Keratinocyte (primary cell): ENCODE results near the gene ACOT7. TPM values are rescaled to one million over a fixed set of nuclear protein-coding genes. Genes with fewer than 3 reads are reported as not detected.

ENCODE experiments used
- DNase-seq: peaks from one replicate; pipeline ENCODE4 v3.0.0-alpha.2; 2011; ENCODE audit warnings: low read depth, missing footprints, low spot score
- FAIRE-seq: peaks from 2 replicates; lab custom pipeline; 2011; peaks lifted over from hg19 to GRCh38; lab: Jason Lieb, UNC
- H2AFZ ChIP-seq: 2 replicates; pipeline ENCODE4 v1.6.0; 2012; ENCODE audit warnings: low read length, control low read depth, inconsistent platforms; ENCODE audit not compliant: control insufficient read depth
- H3K27ac ChIP-seq: 2 replicates; pipeline ENCODE4 v1.5.1; 2011; ENCODE audit warnings: low read length; ENCODE audit not compliant: control insufficient read depth, insufficient read depth
- H3K27me3 ChIP-seq: 3 replicates; pipeline ENCODE4 v1.6.0; 2011; ENCODE audit warnings: low read length; ENCODE audit not compliant: control insufficient read depth, insufficient read depth; ENCODE audit errors: extremely low read depth
- H3K36me3 ChIP-seq, 2 experiments: 2 replicates in 1 of 2; 3 replicates in 1 of 2; pipeline ENCODE4 v1.5.1; 2011; ENCODE audit warnings: low read length in 2 of 2, mild to moderate bottlenecking in 1 of 2; ENCODE audit not compliant: control insufficient read depth in 2 of 2, insufficient read depth in 2 of 2; ENCODE audit errors: extremely low read depth in 1 of 2
- H3K4me1 ChIP-seq: 3 replicates; pipeline ENCODE4 v1.5.1; 2011; ENCODE audit warnings: low read length; ENCODE audit not compliant: control insufficient read depth, insufficient read depth; ENCODE audit errors: extremely low read depth
- H3K4me2 ChIP-seq: 3 replicates; pipeline ENCODE4 v1.6.0; 2011; ENCODE audit warnings: low read depth, low read length; ENCODE audit not compliant: control insufficient read depth, insufficient read depth; ENCODE audit errors: extremely low read depth
- H3K4me3 ChIP-seq, 3 experiments: fragments of 200-600 bp in 1 of 3; sonication (generic) in 1 of 3; 2 replicates in 2 of 3; 3 replicates in 1 of 3; pipeline ENCODE4 v1.5.1; 2011 to 2016; ENCODE audit warnings: low read length in 3 of 3, mild to moderate bottlenecking in 3 of 3, control low read depth in 2 of 3, inconsistent platforms in 1 of 3, low read depth in 1 of 3, mixed read lengths in 1 of 3, mixed run types in 1 of 3, moderate library complexity in 1 of 3; ENCODE audit not compliant: control insufficient read depth in 2 of 3, insufficient read depth in 2 of 3; ENCODE audit errors: extremely low read depth in 1 of 3
- H3K79me2 ChIP-seq: 2 replicates; pipeline ENCODE4 v1.6.0; 2012; ENCODE audit warnings: low read length; ENCODE audit not compliant: control insufficient read depth, insufficient read depth
- H3K9ac ChIP-seq: 3 replicates; pipeline ENCODE4 v1.6.0; 2011; ENCODE audit warnings: low read length; ENCODE audit not compliant: control insufficient read depth, insufficient read depth; ENCODE audit errors: extremely low read depth
- H3K9me1 ChIP-seq: 3 replicates; pipeline ENCODE4 v1.6.0; 2011; ENCODE audit warnings: low read length; ENCODE audit not compliant: control insufficient read depth, insufficient read depth; ENCODE audit errors: extremely low read depth
- H3K9me3 ChIP-seq: 2 replicates; pipeline ENCODE4 v1.5.1; 2012; ENCODE audit warnings: low read depth, low read length; ENCODE audit not compliant: control insufficient read depth
- H4K20me1 ChIP-seq: 3 replicates; pipeline ENCODE4 v1.6.0; 2011; ENCODE audit warnings: low read length; ENCODE audit not compliant: control insufficient read depth, insufficient read depth; ENCODE audit errors: extremely low read depth
- CTCF ChIP-seq, 3 experiments: IDR thresholded peaks in 1 of 3; conservative IDR thresholded peaks in 1 of 3; optimal IDR thresholded peaks in 1 of 3; 2 replicates in 2 of 3; 3 replicates in 1 of 3; pipeline versions ENCODE3 to v1.5.1; 2011; ENCODE audit warnings: low read length in 3 of 3, mild to moderate bottlenecking in 3 of 3, moderate library complexity in 2 of 3, control low read depth in 1 of 3, inconsistent platforms in 1 of 3; ENCODE audit not compliant: insufficient read depth in 2 of 3; ENCODE audit errors: extremely low read depth in 1 of 3
- EZH2 ChIP-seq: IDR thresholded peaks from one replicate; pipeline ENCODE4 v1.6.1; 2012; ENCODE audit warnings: inconsistent platforms, mild to moderate bottlenecking, low read length, moderate library complexity
- dilution Hi-C: fragments of 300-500 bp; cut with MboI; formaldehyde crosslinking; loops from one replicate; pipeline ENCODE4 v1.7.0; 2020; ENCODE audit warnings: low sequenced_read_pairs; ENCODE audit not compliant: extremely low pct_ligation_motif_present
- polyA plus RNA-seq, 5 experiments: library from polyadenylated mRNA; depleted of rRNA in 3 of 5; stranded (reverse) in 3 of 5; stranded (forward) in 1 of 5; unstranded in 1 of 5; fragments of >200 nt; gene quantifications; 1 replicate in 1 of 5; 2 replicates in 3 of 5; 3 replicates in 1 of 5; pipeline versions ENCODE4 v1.2.1 to v1.2.3, GENCODE V29; 2011 to 2012; ENCODE audit warnings: missing spikeins in 2 of 5, low read depth in 1 of 5, low replicate concordance in 1 of 5

Gene ACOT7
- polyA plus RNA-seq, 1 donor (not counting 4 experiments of a cell fraction or from before 2014, with no cell fraction given), result 226 TPM

GRCh38 chr1:6288026-6288425 lies 105.5 kb downstream of the ACOT7 start:
- Histone ChIP-seq H3K27me3 (no peaks in the 10 kb centered on the region), H3K9me3 (no peaks in the 10 kb centered on the region), H4K20me1 (peaks cover 4% of the 10 kb centered on the region), H3K4me1 (no peaks in the 10 kb centered on the region), H3K4me3 (no peak overlapping the region), H3K36me3 (peaks cover 21 to 37% of the 10 kb centered on the region in 2 experiments), H3K4me2 (no peak overlapping the region), H2AFZ (no peak overlapping the region), H3K27ac (no peak overlapping the region), H3K9me1 (no peaks in the 10 kb centered on the region), H3K79me2 (no peaks in the 10 kb centered on the region), H3K9ac (no peak overlapping the region)
- TF ChIP-seq EZH2, result no peak
- no peak for TF ChIP-seq CTCF (optimal IDR thresholded peaks at IDR 0.05 in 1 of 3, IDR thresholded peaks at IDR 0.05 in 1 of 3, conservative IDR thresholded peaks at IDR 0.05 in 1 of 3; ENCODE audit: extremely low read depth in 1 of 3, insufficient read depth in 2 of 3, low read length in 3 of 3)
- dilution Hi-C loops, result no loop called here
- no peak for FAIRE-seq
- DNase-seq, result no peak

- Histone ChIP-seq H3K9me3 (no peaks in the 10 kb centered on the region), H3K4me3 (no peak overlapping the region), H3K9ac (no peak overlapping the region), H3K4me1 (no peaks in the 10 kb centered on the region), H3K79me2 (no peaks in the 10 kb centered on the region), H3K27ac (no peak overlapping the region), H4K20me1 (peaks cover 5% of the 10 kb centered on the region), H3K4me2 (no peak overlapping the region), H3K9me1 (no peaks in the 10 kb centered on the region), H3K36me3 (peaks cover 21 to 34% of the 10 kb centered on the region in 2 experiments), H3K27me3 (no peaks in the 10 kb centered on the region), H2AFZ (no peak overlapping the region)
- FAIRE-seq (no peak), DNase-seq (no peak)
- dilution Hi-C loops, result no loop called here
- TF ChIP-seq CTCF (optimal IDR thresholded peaks at IDR 0.05 in 1 of 3, IDR thresholded peaks at IDR 0.05 in 1 of 3, conservative IDR thresholded peaks at IDR 0.05 in 1 of 3; ENCODE audit: extremely low read depth in 1 of 3, insufficient read depth in 2 of 3, low read length in 3 of 3) (no peak), EZH2 (no peak)
Measured at GRCh38 chr1:6287431-6287886, 106.1 kb downstream of the ACOT7 start.
